GM21381 (cell line): ENCODE measurements around the gene XRCC1.

Experiments used
- ATAC-seq: cut with Tn5 transposase; IDR thresholded peaks from one replicate; pipeline ENCODE4 v1.9.1; 2021; ENCODE audit warnings: mild to moderate bottlenecking, moderate library complexity; ENCODE audit not compliant: unreplicated experiment

XRCC1 gene

DNA sequence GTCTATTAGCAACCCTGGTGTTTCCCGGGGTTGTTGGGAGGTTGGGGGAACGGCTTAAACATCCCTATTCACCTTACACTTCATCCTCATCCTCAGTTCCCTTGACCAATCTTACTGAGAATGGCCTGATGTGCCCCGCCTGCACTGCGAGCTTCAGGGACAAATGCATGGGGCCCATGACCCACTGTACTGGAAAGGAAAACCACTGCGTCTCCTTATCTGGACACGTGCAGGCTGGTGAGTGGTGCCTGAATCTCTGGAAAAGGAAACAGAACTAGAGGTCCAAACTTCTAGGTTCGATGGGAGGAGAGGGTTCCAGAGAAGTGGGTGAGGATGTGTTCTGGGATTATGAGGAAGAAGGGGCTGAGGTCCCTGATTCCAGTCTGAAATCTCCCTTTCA lies 6.1 kb upstream of the XRCC1 start:
- no peak for ATAC-seq

DNA sequence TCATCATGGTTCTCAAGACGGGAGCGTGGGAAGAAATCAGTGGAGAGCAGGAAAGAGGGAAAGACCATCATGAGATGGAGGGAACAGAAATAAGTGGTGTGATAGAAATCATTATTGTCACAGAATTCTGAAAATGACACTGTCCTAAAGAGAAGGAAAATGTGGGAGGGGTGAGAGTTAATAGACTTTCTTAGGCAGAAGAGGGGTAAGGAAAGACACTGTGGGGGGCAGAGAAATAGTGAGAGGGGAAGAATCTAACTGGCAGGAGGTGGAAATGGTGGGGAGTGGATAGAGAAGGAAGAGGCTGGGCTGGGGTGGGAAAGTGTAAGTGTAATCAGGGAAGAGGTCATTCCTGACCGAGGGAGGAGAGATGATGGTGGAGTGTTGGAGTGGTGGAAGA lies 3.5 kb upstream of the XRCC1 start:
- no peak for ATAC-seq

DNA sequence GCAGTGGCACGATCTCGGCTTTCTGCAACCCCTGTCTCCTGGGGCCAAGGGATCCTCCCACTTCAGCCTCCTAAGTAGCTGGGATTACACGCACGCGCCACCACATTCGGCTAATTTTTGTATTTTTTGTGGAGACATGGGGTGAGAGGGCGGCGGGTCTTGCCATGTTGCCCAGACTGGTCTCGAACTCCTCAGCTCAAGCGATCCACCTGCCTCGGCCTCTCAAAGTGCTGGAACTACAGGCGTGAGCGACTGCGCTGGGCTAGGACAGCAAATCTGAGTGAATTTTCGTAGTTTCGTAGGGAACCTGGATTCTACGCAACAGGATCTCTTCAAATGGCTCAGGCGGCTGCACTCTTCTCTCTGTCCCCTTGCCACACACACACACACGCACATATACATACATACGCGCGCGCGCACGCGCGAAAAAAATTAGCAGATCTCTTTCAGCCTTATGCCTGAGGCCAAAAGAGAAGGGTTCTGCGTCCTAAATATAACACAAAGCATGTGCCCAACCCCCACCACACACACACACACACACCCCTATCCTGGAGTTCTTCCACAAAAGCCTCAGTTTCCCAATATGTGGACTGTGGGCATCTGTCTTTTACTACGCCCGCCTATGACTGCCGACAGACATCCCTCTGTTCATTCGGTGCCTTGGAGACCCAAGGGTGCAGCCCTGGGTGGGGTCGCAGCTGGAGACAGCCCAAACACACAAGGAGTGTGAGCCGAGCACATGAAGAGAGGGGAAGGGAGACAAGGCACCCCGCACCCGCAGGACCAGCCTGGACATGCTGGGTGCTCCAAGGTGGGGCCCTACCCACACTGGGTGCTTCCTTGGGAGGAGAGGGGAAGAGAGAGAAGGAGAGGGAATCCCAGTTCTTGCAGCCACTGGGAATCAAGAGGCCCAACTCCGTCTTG lies 890 bp upstream of the XRCC1 start:
- ATAC-seq, result no peak

DNA sequence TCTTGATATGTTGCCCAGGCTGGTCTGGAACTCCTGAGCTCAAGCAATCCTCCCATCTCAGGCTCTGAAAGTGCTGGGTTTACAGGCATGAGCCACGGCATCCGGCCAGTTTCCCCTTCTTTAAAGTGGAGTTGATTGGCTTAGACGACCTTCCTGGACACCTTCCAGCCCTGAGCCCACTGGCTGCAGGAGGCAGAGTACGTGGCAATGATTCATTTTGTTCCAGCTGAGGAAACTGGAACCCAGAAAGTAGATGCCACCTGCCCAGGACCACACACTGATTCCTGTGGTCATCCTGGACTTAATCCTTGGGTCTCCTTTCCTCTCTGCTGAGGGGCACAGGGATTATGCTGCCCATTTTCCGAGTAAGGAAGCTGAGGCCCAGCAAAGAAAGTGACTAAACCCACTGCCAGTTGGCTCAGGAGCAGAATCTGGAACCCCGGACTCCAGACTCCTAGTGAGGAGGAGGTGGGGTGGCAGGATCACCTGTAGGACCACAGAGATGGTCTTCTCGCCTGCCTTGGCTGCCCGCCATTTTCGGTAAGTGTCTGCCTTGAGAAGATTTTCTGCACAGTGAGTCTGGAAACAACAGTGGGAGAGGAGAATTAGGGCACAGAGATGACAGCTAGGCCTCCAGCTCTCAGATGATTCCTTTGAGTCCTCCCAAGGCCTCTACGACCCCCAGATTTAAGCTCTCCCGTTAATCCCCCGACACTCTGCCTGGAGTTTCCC lies 737 bp downstream of the XRCC1 start:
- no peak for ATAC-seq

DNA sequence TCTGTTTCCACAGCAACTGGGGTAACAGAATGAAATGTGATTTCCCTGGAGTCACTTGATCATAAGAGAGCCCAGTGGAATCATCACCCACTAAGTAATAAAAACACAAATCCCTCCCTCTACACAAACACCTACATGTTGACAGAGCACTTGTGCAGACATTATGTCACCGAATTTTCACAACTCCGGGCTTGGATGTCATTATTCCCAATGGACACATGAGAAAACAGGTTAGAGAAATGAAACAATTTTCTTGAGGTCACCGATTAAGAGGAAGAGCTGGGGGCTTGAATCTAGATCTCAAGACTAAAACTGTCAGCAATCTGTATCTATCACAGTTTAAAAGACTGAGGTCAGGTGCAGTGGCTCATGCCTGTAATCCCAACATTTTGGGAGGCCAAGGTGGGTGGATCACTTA lies 3.1 kb downstream of the XRCC1 start:
- ATAC-seq, result no peak

DNA sequence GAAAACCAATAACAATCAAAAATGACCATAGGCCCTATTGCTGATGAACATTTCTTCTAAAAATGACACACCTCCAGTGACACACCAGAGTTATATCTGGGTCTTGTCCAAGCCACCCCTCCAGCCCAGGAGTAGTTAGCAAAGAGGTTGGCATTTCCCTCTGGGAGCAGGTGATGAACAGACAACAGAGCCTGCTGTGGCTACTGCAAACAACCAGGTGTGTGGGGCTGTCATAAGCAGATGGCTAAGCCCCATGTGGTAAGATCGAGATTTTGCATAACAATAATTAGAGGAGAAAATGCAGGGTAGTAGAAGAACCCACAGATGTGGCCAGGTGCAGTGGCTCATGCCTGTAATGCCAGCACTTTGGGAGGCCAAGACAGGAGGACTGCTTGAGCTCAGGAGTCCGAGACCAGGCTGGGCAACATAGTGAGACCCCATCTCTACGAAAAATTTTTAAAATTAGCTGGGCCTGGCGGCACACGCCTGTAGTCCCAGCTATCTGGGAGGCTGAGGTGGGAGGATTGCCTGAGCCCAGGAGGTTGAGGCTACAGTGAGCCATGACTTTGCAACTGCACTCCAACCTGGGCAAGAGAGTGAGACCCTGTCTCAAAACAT lies 5.0 kb downstream of the XRCC1 start:
- no peak for ATAC-seq

DNA sequence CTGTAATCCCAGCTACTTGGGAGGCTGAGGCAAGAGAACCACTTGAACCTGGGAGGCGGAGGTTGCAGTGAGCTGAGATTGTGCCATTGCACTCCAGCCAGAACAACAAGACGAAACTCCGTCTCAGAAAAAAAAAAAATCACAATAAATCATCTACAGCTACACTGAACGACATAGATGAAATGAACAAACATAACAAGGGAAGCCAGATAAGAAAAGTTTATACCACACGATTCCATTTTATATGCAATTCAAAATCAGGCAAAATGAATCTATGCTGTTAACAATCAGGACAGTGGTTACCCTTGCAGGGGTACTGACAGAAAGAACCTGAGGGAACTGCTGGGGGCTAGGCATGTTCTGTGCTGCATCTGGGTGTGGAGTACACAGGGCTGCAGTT lies 5.7 kb downstream of the XRCC1 start:
- ATAC-seq, result no peak

DNA sequence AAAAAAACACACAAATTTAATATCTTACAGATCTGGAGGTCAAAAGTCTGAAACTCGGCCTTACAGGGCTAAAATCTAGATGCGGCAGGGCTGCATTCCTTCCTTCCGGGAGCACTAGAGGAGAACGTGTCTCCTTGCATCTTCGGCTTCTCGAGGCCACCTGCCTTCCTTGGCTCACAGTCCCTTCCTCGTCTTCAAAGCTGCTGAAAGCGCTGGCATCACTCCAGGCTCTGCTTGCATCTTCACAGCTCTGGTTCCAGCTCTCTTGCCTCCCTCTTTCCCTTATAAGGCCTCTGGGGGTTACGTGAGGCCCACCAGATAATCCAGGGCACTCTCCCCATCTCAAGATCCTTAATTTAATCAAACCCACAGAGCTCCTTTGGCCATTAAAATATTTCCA lies 10.5 kb downstream of the XRCC1 start:
- ATAC-seq, result no peak

DNA sequence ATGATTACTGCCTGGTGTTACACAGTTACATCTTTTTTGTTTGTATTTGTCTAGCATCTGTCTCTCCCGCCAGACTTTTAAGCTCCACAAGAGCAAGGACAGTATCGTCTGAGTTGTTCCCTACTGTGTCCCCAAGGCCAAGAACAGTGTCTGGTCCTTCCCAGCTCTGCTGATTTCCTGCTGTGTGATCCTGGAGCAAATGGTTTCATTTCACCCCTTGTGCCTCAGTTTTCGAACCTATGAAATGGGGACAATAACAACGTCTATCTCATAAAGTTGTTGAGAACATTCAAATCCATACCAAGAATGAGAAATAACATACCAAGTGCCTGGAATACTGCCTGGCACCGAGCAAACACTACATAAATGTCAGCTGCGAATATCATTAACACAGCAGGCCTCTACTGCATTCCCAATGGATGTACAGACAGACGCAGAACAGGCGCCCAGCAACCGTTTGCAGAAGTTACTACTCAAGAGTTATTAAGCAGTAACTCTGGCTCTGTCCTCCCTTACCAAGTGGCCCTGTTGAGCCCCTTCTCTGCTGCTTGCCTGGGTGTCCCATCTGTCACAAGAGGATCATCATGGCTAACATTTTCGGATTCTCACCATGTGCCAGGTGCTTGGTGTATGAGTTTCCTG lies 11.4 kb downstream of the XRCC1 start:
- ATAC-seq, result no peak

DNA sequence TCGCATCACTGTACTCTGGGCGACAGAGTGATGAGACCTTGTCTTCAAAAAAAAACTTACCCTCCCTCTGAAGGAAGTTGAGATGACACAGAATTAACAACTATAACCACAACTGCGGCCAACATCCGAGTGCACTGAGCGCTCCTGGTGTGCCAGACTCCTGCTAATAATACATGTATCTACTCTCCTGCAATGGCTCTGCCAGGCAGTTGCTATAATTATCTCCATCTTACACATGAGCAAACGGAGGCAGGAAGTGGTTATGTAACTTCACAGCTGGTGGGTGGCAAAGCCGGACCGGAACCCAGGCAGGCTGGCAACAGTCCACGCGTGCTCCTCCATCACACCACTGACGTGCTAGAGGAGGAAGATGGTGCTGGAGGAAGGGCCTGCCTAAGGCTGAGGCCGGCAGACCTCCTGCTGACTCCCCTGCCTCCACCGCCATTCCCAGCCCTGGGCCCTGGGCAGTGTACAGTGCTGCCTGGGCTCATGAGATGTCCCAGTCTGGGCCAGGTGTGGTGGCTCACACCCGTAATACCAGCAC lies 12.6 kb downstream of the XRCC1 start:
- ATAC-seq, result peak; percentile 80

DNA sequence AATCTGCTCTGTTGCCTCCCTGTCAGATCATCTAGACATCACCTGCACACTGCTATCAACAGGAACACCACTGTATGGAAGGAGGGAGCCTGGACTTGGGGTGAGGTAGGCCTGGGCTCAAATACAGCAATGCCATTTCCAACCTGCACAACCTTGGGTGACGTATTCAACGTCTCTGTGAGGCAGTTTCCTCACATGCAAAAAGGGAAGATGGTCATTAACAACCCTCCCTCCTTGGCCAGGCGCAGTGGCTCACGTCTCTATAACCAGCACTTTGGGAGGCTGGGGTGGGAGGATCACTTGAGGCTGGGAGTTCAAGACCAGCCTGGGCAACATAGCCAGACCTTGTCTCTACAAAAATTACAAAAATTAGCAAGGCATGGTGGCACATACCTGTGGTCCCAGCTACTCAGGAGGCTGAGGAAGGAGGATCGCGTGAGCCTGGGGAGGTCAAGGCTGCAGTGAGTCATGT lies 13.1 kb downstream of the XRCC1 start:
- no peak for ATAC-seq

DNA sequence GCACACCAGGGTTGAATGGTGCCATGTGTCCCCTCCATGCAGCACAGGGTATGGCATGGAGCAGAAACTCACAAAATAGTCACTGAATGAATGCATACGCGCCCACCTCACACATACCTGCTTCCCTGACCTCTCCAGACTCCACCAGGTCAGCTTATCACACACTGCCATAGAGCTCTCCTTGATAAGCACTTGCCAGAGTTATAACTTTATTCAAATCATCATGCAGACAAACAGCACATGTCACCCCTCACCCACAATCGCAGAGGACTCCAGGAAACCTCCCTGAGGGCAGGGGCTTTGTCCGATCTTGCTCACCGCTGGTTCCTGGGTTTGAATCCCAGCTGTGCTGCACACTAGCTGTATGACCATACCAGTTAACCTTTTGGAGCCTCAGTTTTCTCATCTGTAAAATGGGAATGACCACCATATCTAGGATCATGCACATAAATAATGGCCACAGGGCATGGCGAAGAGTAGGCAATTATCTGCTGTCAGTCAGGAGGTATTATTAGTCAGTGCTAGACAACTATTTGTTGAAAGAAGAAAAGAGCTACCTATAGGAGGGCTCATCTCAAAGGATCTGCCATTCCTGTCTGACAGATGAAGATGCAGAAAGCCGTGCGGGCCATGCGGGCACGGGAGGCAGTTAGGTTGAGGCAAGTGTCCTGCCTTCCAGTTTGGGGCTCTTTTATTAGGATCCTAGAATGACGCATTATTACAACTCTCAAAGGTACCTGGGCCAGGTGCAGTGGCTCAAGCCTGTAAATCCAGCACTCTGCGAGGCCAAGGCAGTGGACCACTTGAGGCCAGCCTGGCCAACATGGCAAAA lies 14.0 kb downstream of the XRCC1 start:
- no peak for ATAC-seq

DNA sequence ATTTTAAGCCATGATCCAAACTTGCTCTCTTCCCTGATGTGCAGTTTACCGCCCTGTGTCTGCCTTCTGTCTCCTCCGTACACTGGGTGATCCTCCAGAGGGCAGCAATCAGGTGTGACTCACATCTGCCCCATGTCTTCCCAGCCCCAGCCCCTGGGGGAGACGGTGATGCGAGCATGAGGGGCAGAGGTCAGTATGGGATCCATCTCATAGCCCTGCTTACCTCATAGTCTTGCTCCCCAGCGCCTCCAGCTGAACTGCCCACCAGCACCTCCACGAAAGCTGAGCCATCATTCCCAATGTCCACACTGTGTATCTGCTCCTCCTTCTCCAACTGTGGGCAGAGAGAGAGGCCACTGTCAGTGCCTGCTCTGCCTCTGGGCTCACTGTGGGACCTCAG lies 14.6 kb downstream of the XRCC1 start:
- no peak for ATAC-seq

DNA sequence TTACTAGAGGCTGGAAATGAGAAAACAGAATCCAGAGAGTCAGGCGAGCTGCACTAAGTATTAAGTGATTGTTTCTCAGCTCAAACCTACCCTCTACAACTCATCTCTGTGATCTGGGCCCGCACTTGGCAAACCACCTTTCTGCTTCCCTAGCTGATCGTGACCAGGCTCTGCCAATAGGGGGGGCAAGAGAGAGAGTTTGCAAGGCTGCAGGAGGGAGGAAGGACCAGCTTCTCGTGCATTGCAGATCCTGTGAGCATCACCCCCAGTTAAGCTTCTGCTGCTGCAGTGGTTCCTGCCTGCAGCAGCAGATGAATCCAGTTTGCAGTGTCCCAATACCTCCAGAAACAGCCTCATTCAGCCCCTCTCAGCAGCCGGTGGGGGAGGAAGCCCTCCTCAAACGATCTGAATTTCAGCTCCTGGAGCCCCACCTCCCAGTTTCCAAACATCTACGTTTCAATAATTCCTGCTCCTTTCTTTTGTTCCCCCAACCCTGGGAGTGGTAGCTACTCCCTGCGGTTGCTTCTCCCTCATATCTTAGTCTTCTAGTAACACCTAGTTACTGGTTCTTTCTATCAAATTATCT lies 20.0 kb downstream of the XRCC1 start:
- no peak for ATAC-seq

DNA sequence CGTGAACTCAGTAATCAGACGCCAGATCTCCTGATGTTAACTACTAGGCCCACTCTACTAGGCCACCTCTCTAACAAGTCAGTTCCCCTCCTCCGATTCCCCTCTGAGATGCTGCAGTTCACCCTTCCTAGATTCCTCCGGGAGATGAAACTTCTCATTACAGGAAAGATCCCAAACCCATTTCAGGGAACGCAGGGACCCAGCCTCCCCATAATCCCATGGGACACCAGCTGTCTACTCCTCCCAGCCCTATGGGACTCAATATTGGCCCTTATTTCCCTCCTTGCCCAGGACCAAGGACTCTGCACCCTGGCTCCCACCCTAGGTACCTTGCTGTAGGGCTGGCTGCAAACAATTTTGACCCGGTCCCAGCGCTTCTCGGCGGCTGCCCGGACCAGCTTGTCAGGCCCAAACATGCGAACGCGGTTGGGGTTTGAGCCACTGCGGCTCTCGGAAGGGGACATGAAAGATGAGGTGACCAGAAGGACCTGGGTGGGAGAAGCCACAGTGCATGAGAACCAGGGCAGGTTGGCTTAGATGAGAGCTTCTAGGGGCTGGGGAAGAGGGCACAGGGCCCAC lies 20.9 kb downstream of the XRCC1 start:
- no peak for ATAC-seq

DNA sequence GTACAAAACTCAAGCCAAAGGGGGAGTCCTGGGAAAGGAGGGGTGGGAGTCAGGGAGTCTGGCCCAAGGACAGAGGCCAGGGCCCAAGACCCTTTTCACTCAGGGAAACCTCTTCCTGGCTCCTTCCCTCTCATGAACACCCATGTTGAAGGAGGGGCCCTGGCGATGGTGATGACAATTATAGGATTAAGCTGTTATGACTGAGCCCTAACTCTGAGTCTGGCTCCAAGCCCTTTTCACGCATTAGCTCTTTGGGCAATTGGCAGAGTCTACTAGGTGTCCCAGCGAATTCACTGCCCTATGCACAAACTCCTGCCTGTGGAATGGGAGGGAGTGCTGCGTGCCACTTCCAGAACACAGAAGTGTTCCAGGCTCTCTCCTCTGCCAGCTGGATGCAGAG lies 21.7 kb downstream of the XRCC1 start:
- ATAC-seq, result no peak

DNA sequence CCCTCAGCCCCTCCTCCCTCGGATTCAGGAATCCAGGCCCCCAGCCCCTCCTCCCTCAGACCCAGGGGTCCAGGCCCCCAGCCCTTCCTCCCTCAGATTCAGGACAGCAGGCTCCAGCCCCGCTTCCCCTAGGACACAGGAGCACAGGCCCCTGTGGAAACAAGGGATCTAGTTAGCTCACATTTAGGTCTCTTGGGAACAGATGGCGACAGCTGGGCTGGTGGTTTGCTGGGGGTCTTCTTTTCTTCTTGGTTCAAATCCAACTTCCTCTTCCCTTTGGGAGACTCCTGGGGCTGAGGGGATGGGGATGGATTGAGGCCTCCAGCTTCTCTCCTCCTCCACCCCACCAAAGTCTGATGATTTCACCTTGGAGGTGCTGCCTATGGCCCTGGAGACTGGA lies 22.7 kb downstream of the XRCC1 start:
- ATAC-seq, result no peak

DNA sequence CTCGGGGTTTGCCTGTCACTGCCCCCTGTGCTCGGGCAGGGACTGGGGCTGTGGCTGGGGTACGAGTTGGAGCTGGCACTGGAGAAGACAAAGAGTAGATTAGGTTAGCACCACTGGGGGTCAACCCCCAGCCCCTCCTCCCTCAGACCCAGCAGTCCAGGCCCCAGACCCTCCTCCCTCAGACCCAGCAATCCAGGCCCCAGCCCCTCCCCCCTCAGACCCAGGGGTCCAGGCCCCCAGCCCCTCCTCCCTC lies 23.2 kb downstream of the XRCC1 start:
- ATAC-seq, result no peak

DNA sequence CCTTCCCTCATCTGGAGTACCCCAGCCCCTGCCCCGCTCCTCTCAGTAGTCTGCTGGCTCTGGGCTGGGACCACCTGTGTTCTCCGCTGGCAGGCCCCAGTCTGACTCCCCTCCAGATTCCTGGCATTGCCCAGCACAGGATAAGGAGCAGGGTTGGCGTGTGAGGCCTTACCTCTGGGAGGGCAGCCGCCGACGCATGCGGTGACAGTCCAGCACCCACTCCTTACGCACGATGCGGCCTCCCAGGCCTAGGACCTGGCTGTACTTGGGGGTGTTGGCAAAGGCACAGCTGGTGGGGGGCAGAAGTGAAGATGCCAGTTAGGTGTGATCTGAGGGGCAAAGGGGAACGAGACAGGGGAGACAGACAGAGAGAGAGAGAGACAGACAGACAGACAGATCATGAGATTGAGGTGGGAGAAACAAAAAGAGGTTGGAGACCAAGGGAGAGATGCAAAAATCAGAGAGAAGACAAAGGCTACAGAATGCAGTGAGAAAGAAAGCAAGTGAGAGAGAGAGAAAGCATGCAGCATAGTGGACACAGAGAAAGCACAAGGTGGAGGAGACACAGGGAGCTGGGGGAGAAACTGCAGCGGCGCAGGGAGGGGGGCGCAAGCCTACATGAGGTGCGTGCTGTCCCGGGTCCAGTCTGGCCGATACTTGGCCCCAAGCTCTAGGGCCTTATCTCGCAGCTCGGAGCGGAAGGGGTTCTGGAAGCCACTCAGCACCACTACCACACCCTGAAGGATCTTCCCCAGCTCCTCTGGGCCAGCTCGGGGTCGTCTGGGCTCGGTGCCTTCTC lies 23.7 kb downstream of the XRCC1 start:
- no peak for ATAC-seq
